ENCODE data around the gene TNFAIP3.

GRCh38 chr6:137923866-137924653 is 57.0 kb downstream of the TNFAIP3 start:
- TF ChIP-seq CTCF (IDR thresholded peaks at IDR 0.05) (no peak), POLR2A (IDR thresholded peaks at IDR 0.05) (no peak)
